AG08396 (cell line): ENCODE measurements around the gene IL21.
"Not testable (repeated sequence)": the region's sequence is repeated elsewhere in the genome, so short reads cannot be mapped to it uniquely, and the experiment has no call there.

Experiments used
- DNase-seq: peaks from one replicate; pipeline ENCODE4 v3.0.0; 2012; ENCODE audit warnings: low spot score, mixed read lengths

IL21 gene

GRCh38 chr4:122621016-122621507 is at the start of gene IL21:
Gene IL21 (minus strand): TSS chr4:122621066. CDS start chr4:122621011, 55 bp downstream.
- no peak for DNase-seq

- DNase-seq, result no peak
Observed at GRCh38 chr4:122669911-122670738, 49.3 kb upstream of the IL21 start.

- DNase-seq, result peak; percentile 72
Observed at GRCh38 chr4:122668241-122668640, 47.4 kb upstream of the IL21 start.

- DNase-seq, result peak; percentile 65
Observed at GRCh38 chr4:122666527-122667245, 45.8 kb upstream of the IL21 start.

- no peak for DNase-seq
Observed at GRCh38 chr4:122665161-122665929, 44.5 kb upstream of the IL21 start.

- DNase-seq, result no peak
Observed at GRCh38 chr4:122663814-122664610, 43.1 kb upstream of the IL21 start.

- DNase-seq, result no peak
Observed at GRCh38 chr4:122663291-122663690, 42.4 kb upstream of the IL21 start.

- DNase-seq, result no peak
Observed at GRCh38 chr4:122662701-122663100, 41.8 kb upstream of the IL21 start.

- no peak for DNase-seq
Observed at GRCh38 chr4:122661176-122662160, 40.6 kb upstream of the IL21 start.

GRCh38 chr4:122658818-122659295 is 38.0 kb upstream of the IL21 start:
- DNase-seq, result no peak

- DNase-seq, result no peak
Observed at GRCh38 chr4:122658377-122658776, 37.5 kb upstream of the IL21 start.

GRCh38 chr4:122657553-122657952 is 36.7 kb upstream of the IL21 start:
- no peak for DNase-seq

- not testable (repeated sequence) for DNase-seq
Observed at GRCh38 chr4:122656583-122656982, 35.7 kb upstream of the IL21 start.

GRCh38 chr4:122652379-122652778 is 31.5 kb upstream of the IL21 start:
- DNase-seq, result peak; percentile 56

- no peak for DNase-seq
Observed at GRCh38 chr4:122650148-122650547, 29.3 kb upstream of the IL21 start.

- DNase-seq, result no peak
Observed at GRCh38 chr4:122647656-122648055, 26.8 kb upstream of the IL21 start.

GRCh38 chr4:122643257-122643656 is 22.4 kb upstream of the IL21 start:
- no peak for DNase-seq

GRCh38 chr4:122639181-122639580 is 18.3 kb upstream of the IL21 start:
- no peak for DNase-seq

- DNase-seq, result no peak
Observed at GRCh38 chr4:122636697-122637096, 15.8 kb upstream of the IL21 start.

GRCh38 chr4:122635205-122635604 is 14.3 kb upstream of the IL21 start:
- DNase-seq, result no peak
